ENCODE measurements around the gene TNNT2.

- no peak for TF ChIP-seq ZNF24 (IDR thresholded peaks at IDR 0.05)
- TF ChIP-seq ZNF788 (CRISPR knock-in tag; IDR thresholded peaks at IDR 0.05; ENCODE audit: borderline replicate concordance), result no peak
- no peak for TF ChIP-seq FOXO4 (CRISPR knock-in tag; conservative IDR thresholded peaks at IDR 0.05)
- TF ChIP-seq SMC3 (IDR thresholded peaks at IDR 0.05; ENCODE audit: low read length), result no peak
- no peak for TF ChIP-seq ATF4 (CRISPR knock-in tag; IDR thresholded peaks at IDR 0.05)
- no peak for TF ChIP-seq POGK (CRISPR knock-in tag; conservative IDR thresholded peaks at IDR 0.05)
- TF ChIP-seq CTCF (CRISPR knock-in tag; IDR thresholded peaks at IDR 0.05), result no peak
Observed at GRCh38 chr1:201391651-201392511, 14.4 kb upstream of the TNNT2 start.
